ENCODE results near the gene MBTPS1. TPM values are rescaled to one million over a fixed set of nuclear protein-coding genes. Genes with fewer than 3 reads are reported as not detected.

The MBTPS1 gene
- total RNA-seq, 1 experiment from 2014 or later: 46.9 TPM

DNA sequence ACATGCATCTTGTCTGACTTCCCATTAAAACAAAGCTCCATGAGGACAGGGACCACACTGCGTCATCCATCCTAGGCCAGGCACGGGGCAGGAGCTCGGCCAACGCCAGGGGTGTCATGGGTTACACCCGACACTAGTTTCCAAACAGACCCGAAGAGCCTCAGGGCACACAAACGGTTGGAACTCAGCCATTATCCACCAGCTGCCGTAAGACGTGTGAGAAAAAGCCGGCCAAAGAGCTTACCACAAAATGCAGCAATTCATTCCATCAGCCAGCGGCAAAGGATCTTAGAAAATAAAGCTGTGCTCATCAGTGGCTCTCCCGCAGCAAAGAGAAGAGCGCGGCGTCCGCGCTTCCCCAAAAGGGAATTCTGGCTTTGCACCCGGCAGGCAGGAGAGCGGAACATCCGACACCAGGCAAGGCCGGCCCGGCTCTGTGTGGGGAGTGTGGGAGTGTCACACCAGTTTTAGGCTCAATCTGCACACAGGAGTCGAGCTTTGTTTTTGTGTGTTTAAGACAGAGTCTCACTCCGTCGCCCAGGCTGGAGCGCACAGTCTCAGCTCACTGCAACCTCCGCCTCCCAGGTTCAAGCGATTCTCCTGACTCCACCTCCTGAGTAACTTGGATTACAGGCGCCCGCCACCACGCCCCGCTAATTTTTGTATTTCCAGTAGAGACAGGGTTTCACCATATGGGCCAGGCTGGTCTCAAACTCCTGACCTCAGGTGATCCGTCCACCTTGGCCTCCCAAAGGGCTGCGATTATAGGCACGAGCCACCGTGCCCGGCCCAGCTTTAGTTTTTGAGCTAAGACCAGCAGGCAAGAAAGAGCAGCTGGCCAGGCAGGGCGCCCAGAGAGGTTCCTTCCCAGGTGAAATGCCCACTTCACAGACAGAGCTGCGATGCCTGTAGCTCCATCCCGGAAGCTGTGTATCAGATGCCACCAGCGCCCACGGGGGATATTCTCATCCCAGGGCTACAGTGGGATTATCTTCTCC, 75.6 kb downstream of the MBTPS1 start (continued):
- TF ChIP-seq, protein P1, sequence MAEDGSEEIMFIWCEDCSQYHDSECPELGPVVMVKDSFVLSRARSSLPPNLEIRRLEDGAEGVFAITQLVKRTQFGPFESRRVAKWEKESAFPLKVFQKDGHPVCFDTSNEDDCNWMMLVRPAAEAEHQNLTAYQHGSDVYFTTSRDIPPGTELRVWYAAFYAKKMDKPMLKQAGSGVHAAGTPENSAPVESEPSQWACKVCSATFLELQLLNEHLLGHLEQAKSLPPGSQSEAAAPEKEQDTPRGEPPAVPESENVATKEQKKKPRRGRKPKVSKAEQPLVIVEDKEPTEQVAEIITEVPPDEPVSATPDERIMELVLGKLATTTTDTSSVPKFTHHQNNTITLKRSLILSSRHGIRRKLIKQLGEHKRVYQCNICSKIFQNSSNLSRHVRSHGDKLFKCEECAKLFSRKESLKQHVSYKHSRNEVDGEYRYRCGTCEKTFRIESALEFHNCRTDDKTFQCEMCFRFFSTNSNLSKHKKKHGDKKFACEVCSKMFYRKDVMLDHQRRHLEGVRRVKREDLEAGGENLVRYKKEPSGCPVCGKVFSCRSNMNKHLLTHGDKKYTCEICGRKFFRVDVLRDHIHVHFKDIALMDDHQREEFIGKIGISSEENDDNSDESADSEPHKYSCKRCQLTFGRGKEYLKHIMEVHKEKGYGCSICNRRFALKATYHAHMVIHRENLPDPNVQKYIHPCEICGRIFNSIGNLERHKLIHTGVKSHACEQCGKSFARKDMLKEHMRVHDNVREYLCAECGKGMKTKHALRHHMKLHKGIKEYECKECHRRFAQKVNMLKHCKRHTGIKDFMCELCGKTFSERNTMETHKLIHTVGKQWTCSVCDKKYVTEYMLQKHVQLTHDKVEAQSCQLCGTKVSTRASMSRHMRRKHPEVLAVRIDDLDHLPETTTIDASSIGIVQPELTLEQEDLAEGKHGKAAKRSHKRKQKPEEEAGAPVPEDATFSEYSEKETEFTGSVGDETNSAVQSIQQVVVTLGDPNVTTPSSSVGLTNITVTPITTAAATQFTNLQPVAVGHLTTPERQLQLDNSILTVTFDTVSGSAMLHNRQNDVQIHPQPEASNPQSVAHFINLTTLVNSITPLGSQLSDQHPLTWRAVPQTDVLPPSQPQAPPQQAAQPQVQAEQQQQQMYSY (CRISPR knock-in tag; IDR thresholded peaks at IDR 0.05): no peak
- TF ChIP-seq ZNF396 (CRISPR knock-in tag; IDR thresholded peaks at IDR 0.05; ENCODE audit: borderline replicate concordance) (no peak), FOXK1 (CRISPR knock-in tag; IDR thresholded peaks at IDR 0.05) (no peak), FOXP1 (CRISPR knock-in tag; IDR thresholded peaks at IDR 0.05; ENCODE audit: borderline replicate concordance) (no peak)

DNA sequence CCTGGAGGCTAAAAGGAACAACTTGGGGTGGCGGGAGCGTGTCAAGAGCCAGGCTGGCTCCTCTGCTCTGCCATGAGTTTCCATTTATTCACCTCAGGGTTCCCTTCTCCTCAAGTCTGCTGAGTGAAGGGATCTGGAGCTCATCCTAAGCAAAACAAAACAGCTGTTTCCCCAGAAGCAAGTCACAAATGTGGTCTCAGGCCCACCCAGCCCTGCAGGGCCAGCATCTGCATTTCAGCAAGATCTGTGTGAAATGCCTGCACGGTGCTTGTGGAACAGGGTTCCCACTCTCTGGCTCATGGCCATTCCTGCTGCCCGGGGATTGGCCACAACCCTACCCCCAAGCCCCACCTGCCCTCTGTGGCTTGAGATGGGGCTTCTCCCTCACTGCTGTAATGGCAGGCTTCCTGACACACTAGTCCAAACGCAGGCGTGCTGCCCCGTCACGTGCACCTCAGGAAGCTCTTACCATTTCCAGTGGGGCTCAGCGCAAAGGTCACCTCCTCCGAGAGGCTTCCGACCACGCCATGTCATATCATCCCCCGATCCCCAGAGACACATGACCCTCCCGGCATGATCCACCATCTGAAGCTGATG, 76.4 kb downstream of the MBTPS1 start:
- ATAC-seq (no peak), DNase-seq (ENCODE audit: low spot score) (no peak)
- ChIA-PET CTCF (interaction anchor here (0.6 to 10.2 kb wide), 8 partner anchors 23 to 147 kb away, joined by 3 to 131 read pairs (median 4); partner anchors contain the start of gene TAF1C), POLR2A (no interaction called here)
- 0 out of 2 replicates have a peak, but pooled peaks cover 3% of the 10 kb centered on the region for H3K36me3 Mint-ChIP-seq
- peaks cover 17% of the 10 kb centered on the region for H3K4me1 Mint-ChIP-seq
- no peak overlapping the region for H3K4me3 Mint-ChIP-seq
- H3K9me3 Mint-ChIP-seq: peaks cover 12% of the 10 kb centered on the region
- no peak overlapping the region for H3K27ac Mint-ChIP-seq
- TF ChIP-seq IRF2 (CRISPR knock-in tag; IDR thresholded peaks at IDR 0.05; ENCODE audit: borderline replicate concordance, low read depth) (no peak), ZNF396 (CRISPR knock-in tag; IDR thresholded peaks at IDR 0.05; ENCODE audit: borderline replicate concordance) (no peak), FOXP1 (CRISPR knock-in tag; IDR thresholded peaks at IDR 0.05; ENCODE audit: borderline replicate concordance) (no peak), NR1H2 (CRISPR knock-in tag; IDR thresholded peaks at IDR 0.05) (no peak), FOXK1 (CRISPR knock-in tag; IDR thresholded peaks at IDR 0.05) (no peak), GABPB1 (CRISPR knock-in tag; IDR thresholded peaks at IDR 0.05) (no peak), ZNF263 (CRISPR knock-in tag; IDR thresholded peaks at IDR 0.05; ENCODE audit: low read depth) (no peak), ZNF671 (CRISPR knock-in tag; IDR thresholded peaks at IDR 0.05) (no peak), ZNF423 (CRISPR knock-in tag; IDR thresholded peaks at IDR 0.05) (no peak), TCF7 (CRISPR knock-in tag; IDR thresholded peaks at IDR 0.05; ENCODE audit: low read depth) (no peak), MXD4 (CRISPR knock-in tag; IDR thresholded peaks at IDR 0.05; ENCODE audit: borderline replicate concordance) (no peak)
- TF ChIP-seq, protein P2, sequence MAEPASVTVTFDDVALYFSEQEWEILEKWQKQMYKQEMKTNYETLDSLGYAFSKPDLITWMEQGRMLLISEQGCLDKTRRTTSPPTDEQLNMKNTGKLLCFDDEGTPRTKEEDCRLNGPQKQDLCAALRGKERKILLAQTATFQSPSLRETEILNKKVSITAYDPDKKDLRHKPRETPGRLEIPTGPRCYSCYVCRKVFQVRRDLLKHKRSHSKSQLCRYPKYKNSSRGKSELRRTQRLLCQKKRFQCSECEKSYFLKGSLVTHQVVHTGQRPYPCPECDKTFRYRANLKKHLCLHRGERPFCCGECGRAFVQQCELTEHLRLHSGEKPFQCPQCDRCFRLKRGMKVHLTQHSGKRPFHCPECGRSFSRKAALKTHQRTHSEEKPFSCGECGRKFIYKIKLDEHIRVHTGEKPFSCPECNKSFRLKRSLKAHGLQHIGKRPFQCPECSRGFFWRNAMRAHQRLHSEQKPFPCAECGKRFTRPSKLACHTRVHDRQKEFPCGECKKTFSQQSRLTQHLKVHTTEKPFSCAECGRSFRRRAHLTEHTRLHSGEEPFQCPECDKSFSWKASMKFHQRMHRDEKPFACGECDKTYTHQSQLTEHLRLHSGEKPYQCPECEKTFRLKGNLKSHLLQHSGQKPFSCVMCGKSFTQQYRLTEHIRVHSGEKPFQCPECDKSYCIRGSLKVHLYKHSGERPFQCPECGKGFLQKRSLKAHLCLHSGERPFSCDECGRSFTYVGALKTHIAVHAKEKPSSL (CRISPR knock-in tag; conservative IDR thresholded peaks at IDR 0.05): no peak
- TF ChIP-seq, protein P3, sequence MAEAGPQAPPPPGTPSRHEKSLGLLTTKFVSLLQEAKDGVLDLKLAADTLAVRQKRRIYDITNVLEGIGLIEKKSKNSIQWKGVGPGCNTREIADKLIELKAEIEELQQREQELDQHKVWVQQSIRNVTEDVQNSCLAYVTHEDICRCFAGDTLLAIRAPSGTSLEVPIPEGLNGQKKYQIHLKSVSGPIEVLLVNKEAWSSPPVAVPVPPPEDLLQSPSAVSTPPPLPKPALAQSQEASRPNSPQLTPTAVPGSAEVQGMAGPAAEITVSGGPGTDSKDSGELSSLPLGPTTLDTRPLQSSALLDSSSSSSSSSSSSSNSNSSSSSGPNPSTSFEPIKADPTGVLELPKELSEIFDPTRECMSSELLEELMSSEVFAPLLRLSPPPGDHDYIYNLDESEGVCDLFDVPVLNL (CRISPR knock-in tag; IDR thresholded peaks at IDR 0.05; ENCODE audit: borderline replicate concordance, low read depth): no peak
- TF ChIP-seq, protein P4, sequence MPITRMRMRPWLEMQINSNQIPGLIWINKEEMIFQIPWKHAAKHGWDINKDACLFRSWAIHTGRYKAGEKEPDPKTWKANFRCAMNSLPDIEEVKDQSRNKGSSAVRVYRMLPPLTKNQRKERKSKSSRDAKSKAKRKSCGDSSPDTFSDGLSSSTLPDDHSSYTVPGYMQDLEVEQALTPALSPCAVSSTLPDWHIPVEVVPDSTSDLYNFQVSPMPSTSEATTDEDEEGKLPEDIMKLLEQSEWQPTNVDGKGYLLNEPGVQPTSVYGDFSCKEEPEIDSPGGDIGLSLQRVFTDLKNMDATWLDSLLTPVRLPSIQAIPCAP (CRISPR knock-in tag; IDR thresholded peaks at IDR 0.05): no peak
- TF ChIP-seq, protein P5, sequence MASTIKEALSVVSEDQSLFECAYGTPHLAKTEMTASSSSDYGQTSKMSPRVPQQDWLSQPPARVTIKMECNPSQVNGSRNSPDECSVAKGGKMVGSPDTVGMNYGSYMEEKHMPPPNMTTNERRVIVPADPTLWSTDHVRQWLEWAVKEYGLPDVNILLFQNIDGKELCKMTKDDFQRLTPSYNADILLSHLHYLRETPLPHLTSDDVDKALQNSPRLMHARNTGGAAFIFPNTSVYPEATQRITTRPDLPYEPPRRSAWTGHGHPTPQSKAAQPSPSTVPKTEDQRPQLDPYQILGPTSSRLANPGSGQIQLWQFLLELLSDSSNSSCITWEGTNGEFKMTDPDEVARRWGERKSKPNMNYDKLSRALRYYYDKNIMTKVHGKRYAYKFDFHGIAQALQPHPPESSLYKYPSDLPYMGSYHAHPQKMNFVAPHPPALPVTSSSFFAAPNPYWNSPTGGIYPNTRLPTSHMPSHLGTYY (CRISPR knock-in tag; IDR thresholded peaks at IDR 0.05): no peak
- peaks cover 4% of the 10 kb centered on the region; the same call in 1 of the 2 replicates for H3K27me3 Mint-ChIP-seq (ENCODE audit: low read depth)
